H1 (cell line): ENCODE results near the gene SV2B. TPM values are rescaled to one million over a fixed set of nuclear protein-coding genes. Genes with fewer than 3 reads are reported as not detected.

Source experiments
- CTCF ChIA-PET: fragments of 300-600 bp; sonication (Branson Sonifier 250); formaldehyde crosslinking; loops from one replicate; lab custom pipeline; 2021; ENCODE audit not compliant: partially characterized antibody; lab: Charles Lee
- POLR2A ChIA-PET: fragments of 300-600 bp; sonication (Branson Sonifier 250); formaldehyde crosslinking; loops from one replicate; lab custom pipeline; 2021; ENCODE audit warnings: inconsistent platforms; ENCODE audit not compliant: partially characterized antibody; lab: Charles Lee
- DNase-seq, 2 experiments: peaks; one replicate each; pipeline versions ENCODE4 v3.0.0 to v3.0.0-alpha.2; 2010 to 2022; ENCODE audit warnings: low spot score in 2 of 2, low read depth in 1 of 2, mixed read lengths in 1 of 2
- FAIRE-seq: peaks from 2 replicates; lab custom pipeline; 2011; peaks lifted over from hg19 to GRCh38; lab: Jason Lieb, UNC
- H2AFZ ChIP-seq: 2 replicates; pipeline ENCODE4 v1.8.1; 2012; ENCODE audit warnings: low read length, inconsistent platforms
- H2AK5ac ChIP-seq: 2 replicates; pipeline ENCODE4 v1.6.1; 2013; ENCODE audit warnings: low read depth, low read length
- H2BK120ac ChIP-seq: replicated peaks from 2 replicates; pipeline ENCODE3; 2013; ENCODE audit warnings: low read depth, low read length, inconsistent platforms
- H2BK12ac ChIP-seq: 2 replicates; pipeline ENCODE4 v1.6.1; 2013; ENCODE audit warnings: low read depth, low read length
- H2BK15ac ChIP-seq: 2 replicates; pipeline ENCODE4 v1.6.1; 2013; ENCODE audit warnings: low read length
- H2BK20ac ChIP-seq: 2 replicates; pipeline ENCODE4 v1.6.1; 2013; ENCODE audit warnings: low read length
- H2BK5ac ChIP-seq: 2 replicates; pipeline ENCODE4 v1.6.1; 2013; ENCODE audit warnings: low read depth, low read length
- H3K14ac ChIP-seq: 2 replicates; pipeline ENCODE4 v1.6.1; 2013; ENCODE audit warnings: inconsistent platforms; ENCODE audit not compliant: insufficient read length
- H3K18ac ChIP-seq: 2 replicates; pipeline ENCODE4 v1.6.1; 2013; ENCODE audit warnings: low read length; ENCODE audit errors: extremely low read depth
- H3K23ac ChIP-seq: 2 replicates; pipeline ENCODE4 v1.6.1; 2013; ENCODE audit warnings: inconsistent platforms; ENCODE audit not compliant: insufficient read length
- H3K23me2 ChIP-seq: 2 replicates; pipeline ENCODE4 v1.6.1; 2013; ENCODE audit warnings: low read depth, low read length
- H3K27ac ChIP-seq: 2 replicates; pipeline ENCODE4 v1.6.1; 2011; ENCODE audit warnings: low read depth, low read length, inconsistent platforms
- H3K27me3 ChIP-seq, 4 experiments: replicated peaks in 1 of 4; 1 replicate in 1 of 4; 2 replicates in 3 of 4; pipeline versions ENCODE4 v1.6.1 to v1.8.1; 2011 to 2013; ENCODE audit warnings: low read length in 3 of 4, mild to moderate bottlenecking in 3 of 4, inconsistent platforms in 2 of 4, mixed read lengths in 2 of 4, moderate library complexity in 1 of 4; ENCODE audit not compliant: control insufficient read depth in 3 of 4, insufficient read depth in 3 of 4; ENCODE audit errors: extremely low read depth in 1 of 4
- H3K36me3 ChIP-seq, 4 experiments: 2 replicates each; pipeline versions ENCODE4 v1.6.1 to v1.8.1; 2011 to 2013; ENCODE audit warnings: mild to moderate bottlenecking in 4 of 4, low read length in 3 of 4, moderate library complexity in 2 of 4, control low read depth in 1 of 4, inconsistent platforms in 1 of 4; ENCODE audit not compliant: insufficient read depth in 4 of 4, control insufficient read depth in 2 of 4
- H3K4ac ChIP-seq: replicated peaks from 2 replicates; pipeline ENCODE3; 2013; ENCODE audit warnings: low read length, low read depth, mixed read lengths, inconsistent platforms; ENCODE audit not compliant: insufficient read length
- H3K4me1 ChIP-seq, 4 experiments: replicated peaks in 1 of 4; 1 replicate in 1 of 4; 2 replicates in 3 of 4; pipeline versions ENCODE4 v1.6.1 to v1.8.1; 2011 to 2013; ENCODE audit warnings: low read length in 3 of 4, inconsistent platforms in 2 of 4, mixed read lengths in 1 of 4; ENCODE audit not compliant: insufficient read depth in 4 of 4, control insufficient read depth in 3 of 4
- H3K4me2 ChIP-seq, 2 experiments: 2 replicates each; pipeline versions ENCODE4 v1.6.1 to v1.8.1; 2011 to 2013; ENCODE audit warnings: low read depth in 2 of 2, low read length in 2 of 2, control low read depth in 1 of 2, inconsistent platforms in 1 of 2, mild to moderate bottlenecking in 1 of 2; ENCODE audit not compliant: insufficient read depth in 1 of 2
- H3K4me3 ChIP-seq, 4 experiments: fragments of 200-600, 300-600 bp in 1 of 4; sonication (generic), shearing (Covaris generic), sonication (Bioruptor Twin) in 1 of 4; 2 replicates each; pipeline versions ENCODE4 v1.5.1 to v1.8.1; 2011 to 2016; ENCODE audit warnings: low read length in 4 of 4, low read depth in 3 of 4, control low read depth in 2 of 4, inconsistent platforms in 2 of 4, mild to moderate bottlenecking in 2 of 4, mixed read lengths in 1 of 4, moderate library complexity in 1 of 4; ENCODE audit not compliant: insufficient read depth in 2 of 4; ENCODE audit errors: extremely low read depth in 1 of 4
- H3K56ac ChIP-seq: replicated peaks from 2 replicates; pipeline ENCODE3; 2013; ENCODE audit warnings: low read depth, mild to moderate bottlenecking, mixed read lengths, low read length, inconsistent platforms; ENCODE audit not compliant: insufficient read length
- H3K79me1 ChIP-seq: 2 replicates; pipeline ENCODE4 v1.6.1; 2013; ENCODE audit warnings: low read depth, low read length, control low read depth
- H3K79me2 ChIP-seq, 2 experiments: 2 replicates each; pipeline versions ENCODE4 v1.6.1 to v1.8.1; 2012 to 2013; ENCODE audit warnings: low read length in 2 of 2, mild to moderate bottlenecking in 2 of 2, inconsistent platforms in 1 of 2; ENCODE audit not compliant: insufficient read depth in 2 of 2, control insufficient read depth in 1 of 2
- H3K9ac ChIP-seq, 4 experiments: replicated peaks in 1 of 4; 1 replicate in 1 of 4; 2 replicates in 3 of 4; pipeline versions ENCODE4 v1.6.1 to v1.8.1; 2011 to 2013; ENCODE audit warnings: low read depth in 3 of 4, low read length in 3 of 4, control low read depth in 2 of 4, mild to moderate bottlenecking in 2 of 4, moderate library complexity in 2 of 4, inconsistent platforms in 1 of 4; ENCODE audit errors: extremely low read depth in 1 of 4
- H3K9me3 ChIP-seq, 2 experiments: 2 replicates each; pipeline versions ENCODE4 v1.6.1 to v1.8.1; 2012 to 2013; ENCODE audit warnings: mild to moderate bottlenecking in 2 of 2, moderate library complexity in 2 of 2, control low read depth in 1 of 2, inconsistent platforms in 1 of 2, low read depth in 1 of 2, low read length in 1 of 2, mixed read lengths in 1 of 2; ENCODE audit not compliant: insufficient read depth in 2 of 2
- H4K20me1 ChIP-seq, 2 experiments: replicated peaks in 1 of 2; 2 replicates each; pipeline versions ENCODE3 to v1.8.1; 2011 to 2013; ENCODE audit warnings: inconsistent platforms in 2 of 2, low read length in 2 of 2, mild to moderate bottlenecking in 1 of 2; ENCODE audit not compliant: insufficient read depth in 2 of 2, control insufficient read depth in 1 of 2
- H4K5ac ChIP-seq: 2 replicates; pipeline ENCODE4 v1.6.1; 2013; ENCODE audit warnings: low read length, low read depth, mixed read lengths, inconsistent platforms; ENCODE audit not compliant: insufficient read length
- H4K8ac ChIP-seq: 2 replicates; pipeline ENCODE4 v1.8.0; 2013; ENCODE audit warnings: mild to moderate bottlenecking, moderate library complexity, low read length, inconsistent platforms; ENCODE audit not compliant: insufficient read depth; ENCODE audit errors: extremely low read depth
- H4K91ac ChIP-seq: replicated peaks from 2 replicates; pipeline ENCODE3; 2013; ENCODE audit warnings: low read length, mixed read lengths, inconsistent platforms; ENCODE audit not compliant: insufficient read length
- ASH2L ChIP-seq: fragments of 200-600, 300-600 bp; sonication (generic); IDR thresholded peaks from one replicate; pipeline ENCODE4 v1.7.1; 2017; ENCODE audit warnings: low read length
- CHD2 ChIP-seq: IDR thresholded peaks from 2 replicates; pipeline ENCODE4 v1.6.1; 2012; ENCODE audit warnings: low read length, improper control_type of control experiment
- EZH2 ChIP-seq: fragments of 200-600 bp; sonication (generic); IDR thresholded peaks from 2 replicates; pipeline ENCODE4 v1.7.1; 2012; ENCODE audit warnings: low read depth, mild to moderate bottlenecking, moderate library complexity, low read length, inconsistent platforms; ENCODE audit not compliant: severe bottlenecking
- KDM1A ChIP-seq: fragments of 200-600, 300-600 bp; sonication (generic); IDR thresholded peaks from 2 replicates; pipeline ENCODE4 v1.7.1; 2016; ENCODE audit warnings: mild to moderate bottlenecking, low read length, borderline replicate concordance
- MAFK ChIP-seq: IDR thresholded peaks from 2 replicates; pipeline ENCODE4 v1.6.1; 2012; ENCODE audit warnings: low read depth, mild to moderate bottlenecking, improper control_type of control experiment, low read length
- MAX ChIP-seq: IDR thresholded peaks from 2 replicates; pipeline ENCODE4 v1.6.1; 2012; ENCODE audit warnings: inconsistent platforms
- NANOG ChIP-seq: IDR thresholded peaks from 2 replicates; pipeline ENCODE4 v1.6.1; 2011; ENCODE audit warnings: low read length, low read depth, mild to moderate bottlenecking, inconsistent platforms; ENCODE audit not compliant: insufficient read depth, poor library complexity, severe bottlenecking
- SAP30 ChIP-seq: fragments of 300-600 bp; sonication (generic); IDR thresholded peaks from 2 replicates; pipeline ENCODE4 v1.7.1; 2012; ENCODE audit warnings: low read length, moderate library complexity, mild to moderate bottlenecking, inconsistent platforms; ENCODE audit not compliant: insufficient read depth, insufficient replicate concordance
- SIN3A ChIP-seq, 2 experiments: IDR thresholded peaks in 1 of 2; conservative IDR thresholded peaks in 1 of 2; 2 replicates each; pipeline ENCODE4 v1.6.1; 2011 to 2012; ENCODE audit warnings: low read length in 2 of 2, improper control_type of control experiment in 1 of 2, low read depth in 1 of 2, mild to moderate bottlenecking in 1 of 2
- SP4 ChIP-seq: IDR thresholded peaks from 2 replicates; pipeline ENCODE4 v1.6.1; 2012; ENCODE audit warnings: low read length, inconsistent platforms
- TAF7 ChIP-seq: optimal IDR thresholded peaks from 2 replicates; pipeline ENCODE3; 2011; ENCODE audit warnings: low read depth, mild to moderate bottlenecking, inconsistent platforms, low read length, moderate library complexity, borderline replicate concordance
- TCF12 ChIP-seq: IDR thresholded peaks from 2 replicates; pipeline ENCODE4 v1.6.1; 2011; ENCODE audit warnings: low read depth, mild to moderate bottlenecking, low read length
- ZNF274 ChIP-seq: IDR thresholded peaks from 2 replicates; pipeline ENCODE4 v1.7.0; 2012; ENCODE audit warnings: low read length, borderline replicate concordance; ENCODE audit errors: extremely low read depth
- WGBS, 2 experiments: shearing (Covaris generic) in 1 of 2; methylation state at CpG; one replicate each; pipeline versions ENCODE4 v1.1.6 to v1.1.7; 2013 to 2015; ENCODE audit warnings: low lambda C conversion rate in 2 of 2, mixed read lengths in 2 of 2, inconsistent platforms in 1 of 2, low coverage in 1 of 2, missing lambda C conversion rate in 1 of 2; ENCODE audit not compliant: insufficient replicate concordance in 2 of 2, insufficient coverage in 1 of 2, insufficient read length in 1 of 2; ENCODE audit errors: extremely low coverage in 1 of 2, missing lambda C conversion rate in 1 of 2; 5-methylcytosine and 5-hydroxymethylcytosine counted together
- polyA plus RNA-seq, 7 experiments: library from polyadenylated mRNA; depleted of rRNA in 3 of 7; stranded (reverse) in 5 of 7; unstranded in 2 of 7; fragments of >200 nt in 5 of 7; fragments of 200-250 nt in 2 of 7; gene quantifications; 1 replicate in 5 of 7; 2 replicates in 1 of 7; 4 replicates in 1 of 7; pipeline versions ENCODE4 v1.2.1 to v1.2.3, GENCODE V29; 2011 to 2013; ENCODE audit warnings: missing spikeins in 2 of 7, mixed read lengths in 2 of 7
- total RNA-seq: library from RNA; stranded (reverse); fragmentation: NEBNext Ultra II Directional; extraction: Animal tissue kit (Norgen Biotek cat#: 25700); gene quantifications from 2 replicates; pipeline ENCODE4 v1.2.1, GENCODE V29; 2021

Gene SV2B
- total and polyA plus RNA-seq, 2 of the 8 experiments (the other 6 are each of a cell fraction or from before 2014, with no cell fraction given) = 0.09 to 0.20 TPM

DNA sequence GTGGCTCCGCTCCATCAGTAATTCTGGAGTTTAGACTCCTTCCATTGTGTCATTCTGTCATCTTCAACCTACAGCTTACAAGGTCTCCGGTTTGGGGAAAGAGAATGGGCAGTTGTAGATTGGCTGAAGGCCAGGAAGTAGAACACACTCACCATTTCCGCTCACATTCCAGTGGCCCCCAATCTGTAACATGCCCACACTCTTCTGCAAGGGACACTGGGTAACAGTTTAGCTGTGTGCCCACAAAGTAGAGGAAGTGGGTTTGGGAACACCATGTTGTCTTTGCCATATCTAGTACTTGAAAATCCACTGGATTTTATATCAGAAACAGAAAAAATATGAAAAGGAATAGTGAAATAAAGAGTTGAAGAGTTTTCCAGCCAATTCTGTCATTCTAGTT lies 153.5 kb downstream of the SV2B start:
- no peak overlapping the region for H4K8ac ChIP-seq
- no peak overlapping the region for H2BK5ac ChIP-seq
- no peaks in the 10 kb centered on the region for H3K36me3 ChIP-seq
- H3K4me1 ChIP-seq = no peaks in the 10 kb centered on the region
- H2BK12ac ChIP-seq = no peak overlapping the region
- H3K9me3 ChIP-seq = no peaks in the 10 kb centered on the region
- no peaks in the 10 kb centered on the region; the same call in 1 of the 2 replicates for H3K23me2 ChIP-seq
- H4K20me1 ChIP-seq = no peaks in the 10 kb centered on the region
- no peak overlapping the region for H3K18ac ChIP-seq
- TF ChIP-seq MAX (no peak), SP4 (no peak), SIN3A (conservative IDR thresholded peaks at IDR 0.05 in 1 of 2, IDR thresholded peaks at IDR 0.05 in 1 of 2; ENCODE audit: low read depth in 1 of 2, low read length in 2 of 2) (no peak), NANOG (no peak), SAP30 (no peak), ZNF274 (no peak), MAFK (no peak), TAF7 (no peak), ASH2L (no peak), CHD2 (no peak), EZH2 (no peak), TCF12 (no peak), KDM1A (no peak)
- H3K79me2 ChIP-seq = no peaks in the 10 kb centered on the region
- ChIA-PET CTCF (interaction anchor here (1.0 to 7.8 kb wide), 5 partner anchors 14 to 198 kb away, joined by 3 to 78 read pairs (median 3); no protein-coding TSS in a partner anchor), POLR2A (no interaction called here)
- no peak overlapping the region for H2BK15ac ChIP-seq
- H3K79me1 ChIP-seq = no peaks in the 10 kb centered on the region
- H3K27ac ChIP-seq = no peak overlapping the region
- H3K4me2 ChIP-seq = no peak overlapping the region
- H2AFZ ChIP-seq = no peak overlapping the region
- no peak overlapping the region for H3K14ac ChIP-seq
- H2AK5ac ChIP-seq = no peak overlapping the region
- no peaks in the 10 kb centered on the region for H3K27me3 ChIP-seq
- H3K4me3 ChIP-seq = no peak overlapping the region
- H4K91ac ChIP-seq = no peak overlapping the region
- WGBS, 2 experiments = 91% methylated on average over 3 of the region's 3 CpGs; no CpG with 5 or more reads in 1 of the 2 experiments
- H3K23ac ChIP-seq = no peak overlapping the region
- FAIRE-seq (no peak), DNase-seq (no peak)
- no peak overlapping the region for H3K4ac ChIP-seq
- H2BK120ac ChIP-seq = no peak overlapping the region
- no peak overlapping the region for H2BK20ac ChIP-seq
- no peak overlapping the region for H4K5ac ChIP-seq
- no peak overlapping the region for H3K56ac ChIP-seq
- H3K9ac ChIP-seq = no peak overlapping the region
